HEK293T (cell line): ENCODE results near the gene TRANK1.

Source experiments
- FOXK2 ChIP-seq: fragments of 450-650 bp; IDR thresholded peaks from 2 replicates; pipeline ENCODE4 v1.6.1; 2016; ENCODE audit warnings: mild to moderate bottlenecking
- FOXM1 ChIP-seq: fragments of 450-650 bp; IDR thresholded peaks from 2 replicates; pipeline ENCODE4 v1.6.1; 2017; ENCODE audit warnings: mild to moderate bottlenecking, borderline replicate concordance
- L3MBTL2 ChIP-seq: fragments of 450-650 bp; conservative IDR thresholded peaks from 2 replicates; pipeline ENCODE4 v1.6.1; 2016; ENCODE audit warnings: mild to moderate bottlenecking
- SP1 ChIP-seq: fragments of 450-650 bp; IDR thresholded peaks from 2 replicates; pipeline ENCODE4 v1.6.1; 2017
- ZNF384 ChIP-seq: fragments of 450-650 bp; IDR thresholded peaks from 2 replicates; pipeline ENCODE4 v1.6.1; 2016

GRCh38 chr3:36937492-36937891 lies 7.4 kb downstream of the TRANK1 start:
- TF ChIP-seq FOXM1 (no peak), SP1 (no peak), L3MBTL2 (no peak), FOXK2 (no peak), ZNF384 (no peak)
